HG03575 (cell line): ENCODE measurements around the gene ZMYND12.

Experiments
- ATAC-seq: cut with Tn5 transposase; IDR thresholded peaks from one replicate; pipeline ENCODE4 v1.9.1; 2021; ENCODE audit not compliant: unreplicated experiment, insufficient number of reproducible peaks, low FRiP score; ENCODE audit errors: extremely low read depth

Gene ZMYND12

DNA sequence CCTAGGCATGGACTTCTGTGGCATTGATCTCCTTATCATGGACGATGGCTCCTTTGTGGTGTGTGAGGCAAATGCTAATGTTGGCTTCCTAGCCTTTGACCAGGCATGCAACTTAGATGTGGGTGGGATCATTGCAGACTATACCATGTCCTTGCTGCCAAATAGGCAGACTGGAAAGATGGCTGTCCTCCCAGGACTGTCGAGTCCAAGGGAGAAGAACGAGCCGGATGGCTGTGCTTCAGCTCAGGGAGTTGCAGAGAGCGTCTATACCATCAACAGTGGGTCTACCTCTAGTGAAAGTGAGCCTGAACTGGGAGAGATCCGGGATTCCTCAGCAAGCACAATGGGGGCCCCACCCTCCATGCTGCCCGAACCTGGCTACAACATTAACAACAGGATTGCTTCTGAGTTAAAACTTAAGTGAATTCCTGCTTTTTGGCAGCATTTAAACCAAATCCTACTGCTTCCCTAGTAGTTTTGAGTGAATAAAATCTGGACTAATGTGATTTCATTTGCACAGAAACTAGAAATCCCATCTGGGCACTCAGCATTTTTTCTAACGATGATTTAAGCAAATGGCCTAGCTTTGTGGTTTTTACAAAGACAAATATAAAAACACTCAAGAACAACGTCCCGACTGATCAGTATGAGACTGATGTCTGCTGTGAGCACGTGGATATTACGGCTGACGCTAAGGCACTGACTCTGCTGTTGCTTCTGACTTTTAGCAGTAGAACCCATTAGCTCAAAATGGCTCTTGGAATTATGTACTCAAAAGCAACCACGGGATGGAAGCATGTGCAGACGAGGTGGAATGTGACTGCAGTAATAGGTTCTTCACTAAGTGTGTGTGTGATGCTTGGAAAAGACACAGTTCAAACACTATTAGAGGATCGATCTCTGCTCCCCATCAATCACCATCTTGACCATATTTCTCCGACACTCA, 41.0 kb downstream of the ZMYND12 start:
- ATAC-seq: no peak

DNA sequence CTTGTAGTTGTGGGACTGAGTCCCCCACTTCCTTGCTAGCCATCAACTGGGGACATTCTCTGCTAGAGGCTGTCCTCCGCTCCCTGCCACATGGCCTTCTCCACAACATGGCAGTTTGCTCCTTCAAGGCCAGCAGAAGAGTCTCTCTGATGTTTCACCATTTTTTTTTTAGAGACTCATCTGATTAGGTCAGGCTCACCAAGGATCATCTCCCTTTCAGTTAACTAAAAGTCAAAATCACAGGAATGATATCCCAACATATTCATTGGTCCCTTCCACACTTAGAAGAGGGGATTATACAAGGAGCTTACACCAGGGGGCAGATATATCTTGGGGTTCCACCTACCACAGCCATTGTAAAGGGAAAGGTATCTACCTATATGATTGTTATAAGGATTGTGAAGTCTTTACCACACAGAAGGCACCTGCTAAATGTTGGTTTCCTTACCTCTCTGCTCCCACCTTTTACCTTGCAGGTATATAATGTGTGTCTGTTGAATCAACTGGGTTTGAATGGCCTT, 51.9 kb downstream of the ZMYND12 start:
- no peak for ATAC-seq

DNA sequence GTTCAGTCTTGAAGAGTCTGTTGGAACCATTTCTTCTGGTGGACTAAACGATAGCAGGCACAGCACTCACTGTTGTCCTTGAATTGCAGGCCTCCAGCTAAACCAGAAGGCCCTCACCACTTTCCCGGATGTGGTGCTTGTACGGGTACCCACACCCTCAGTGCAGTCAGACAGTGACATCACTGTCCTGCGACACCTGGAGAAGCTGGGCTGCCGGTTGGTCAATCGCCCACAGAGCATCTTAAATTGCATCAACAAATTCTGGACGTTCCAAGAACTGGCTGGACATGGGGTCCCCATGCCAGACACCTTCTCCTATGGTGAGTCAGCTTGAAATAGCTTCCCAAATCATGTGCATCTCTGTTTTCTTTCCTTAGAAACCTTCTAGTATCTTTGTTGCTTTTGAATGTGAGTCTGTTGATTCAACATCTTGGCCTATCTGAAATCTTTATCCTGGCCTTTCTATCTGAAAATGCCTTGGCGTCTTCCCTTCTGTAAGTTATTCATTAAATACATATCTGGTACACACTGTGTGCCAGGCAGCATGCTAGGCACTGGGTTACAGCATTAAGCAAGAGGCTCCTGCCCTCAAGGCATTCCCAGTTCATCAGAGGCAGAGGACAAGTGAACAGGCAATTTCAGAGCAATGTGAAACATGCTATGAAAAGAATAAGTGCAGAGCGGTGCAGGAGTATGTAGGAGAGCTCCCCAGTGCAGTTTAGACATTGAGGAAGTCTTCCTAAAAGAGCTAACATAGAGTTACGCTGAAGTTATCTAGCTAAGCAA, 56.3 kb downstream of the ZMYND12 start:
- no peak for ATAC-seq

DNA sequence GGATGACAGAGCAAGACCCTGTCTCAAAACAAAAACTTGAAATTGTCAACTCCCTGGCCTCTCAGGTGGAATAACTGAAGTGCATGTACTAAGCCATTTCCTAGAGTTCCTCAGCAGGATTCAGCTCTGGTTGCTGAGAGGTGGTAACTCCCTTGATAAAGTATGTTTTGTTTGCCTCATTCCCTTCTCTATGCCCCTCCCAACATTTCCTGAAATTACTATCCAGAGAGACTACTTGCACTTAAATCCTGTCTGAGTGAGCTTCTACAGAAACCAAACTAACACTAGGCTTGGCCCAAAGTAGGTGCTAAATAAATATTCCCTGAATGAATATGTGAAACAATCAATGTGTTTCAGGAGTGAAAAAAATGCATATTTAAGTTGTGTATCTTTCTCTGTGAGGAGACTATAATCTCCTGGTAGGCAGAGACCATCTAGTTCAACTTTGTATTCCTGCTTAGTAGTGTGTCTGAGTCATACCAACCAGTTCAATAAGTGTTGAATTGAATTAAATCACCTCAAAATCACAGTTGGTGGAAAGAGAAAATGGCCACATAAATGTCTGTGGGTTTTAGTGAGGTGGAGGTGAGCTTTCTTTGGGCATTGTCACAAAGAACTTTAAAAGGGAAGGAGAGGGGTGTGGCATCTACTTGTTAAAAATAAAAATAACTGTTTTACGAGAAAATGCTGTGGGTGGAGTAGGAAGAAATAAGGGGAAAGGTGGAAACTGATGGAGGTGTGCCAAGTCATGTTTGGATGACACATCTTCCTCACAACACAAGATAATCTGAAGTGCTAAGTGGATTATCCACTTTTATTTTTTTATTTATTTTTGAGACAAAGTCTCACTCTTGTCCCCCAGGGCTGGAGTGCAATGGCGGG, 62.6 kb downstream of the ZMYND12 start:
- ATAC-seq: no peak

DNA sequence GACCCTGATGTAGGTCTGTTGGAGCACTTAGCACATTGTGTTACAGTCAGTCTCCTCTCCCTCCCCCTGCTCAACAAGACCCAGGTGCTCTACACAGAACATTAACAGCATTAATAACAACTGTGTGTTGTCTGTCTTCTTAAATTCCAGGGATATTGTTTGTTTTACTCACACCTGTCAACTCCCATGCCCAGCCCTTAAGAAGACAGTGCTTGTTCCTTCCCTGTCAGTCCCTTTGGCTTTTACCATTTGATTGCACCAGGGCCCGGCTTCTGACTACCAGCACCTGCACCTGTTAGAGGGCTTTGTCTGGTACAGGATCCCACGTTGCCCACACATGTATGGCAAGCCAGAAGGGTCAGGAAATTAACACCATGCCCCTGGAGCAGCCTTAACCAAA, 63.6 kb downstream of the ZMYND12 start:
- no peak for ATAC-seq

DNA sequence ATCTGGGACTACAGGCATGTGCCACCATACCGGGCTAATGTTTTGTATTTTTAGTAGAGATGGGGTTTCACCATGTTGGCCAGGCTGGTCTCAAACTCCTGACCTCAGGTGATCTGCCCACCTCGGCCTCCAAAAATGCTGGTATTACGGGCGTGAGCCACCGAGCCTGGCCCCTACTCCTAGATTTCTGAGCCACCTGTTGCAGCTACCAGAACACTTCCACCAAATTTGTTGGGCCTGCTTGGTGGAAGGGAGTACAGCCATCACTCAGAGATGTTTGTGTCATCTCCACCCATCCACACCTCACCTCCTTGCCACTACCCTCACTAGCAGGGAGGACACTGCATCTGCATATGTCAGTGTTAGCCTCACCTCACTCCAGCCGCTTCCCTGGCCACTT, 69.8 kb downstream of the ZMYND12 start:
- no peak for ATAC-seq

DNA sequence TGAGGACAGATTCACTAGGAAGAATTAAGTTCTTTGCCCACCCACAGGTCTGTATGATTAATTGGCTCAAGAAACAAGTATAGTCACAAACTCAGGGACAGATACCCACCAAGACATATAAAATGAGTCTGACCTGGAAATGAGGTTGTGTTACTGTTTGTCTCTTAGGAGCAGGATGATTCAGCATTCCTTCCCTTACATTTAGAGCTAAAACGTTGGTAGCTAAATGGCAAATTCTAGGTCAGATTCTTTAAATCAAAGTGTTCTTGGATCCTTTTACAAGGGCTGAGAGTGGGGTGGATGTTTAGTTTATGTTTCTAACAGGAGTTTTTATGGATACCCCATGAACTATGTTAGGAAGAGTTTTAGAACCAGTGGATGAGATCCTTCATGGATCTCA, 70.5 kb downstream of the ZMYND12 start:
- ATAC-seq: no peak

DNA sequence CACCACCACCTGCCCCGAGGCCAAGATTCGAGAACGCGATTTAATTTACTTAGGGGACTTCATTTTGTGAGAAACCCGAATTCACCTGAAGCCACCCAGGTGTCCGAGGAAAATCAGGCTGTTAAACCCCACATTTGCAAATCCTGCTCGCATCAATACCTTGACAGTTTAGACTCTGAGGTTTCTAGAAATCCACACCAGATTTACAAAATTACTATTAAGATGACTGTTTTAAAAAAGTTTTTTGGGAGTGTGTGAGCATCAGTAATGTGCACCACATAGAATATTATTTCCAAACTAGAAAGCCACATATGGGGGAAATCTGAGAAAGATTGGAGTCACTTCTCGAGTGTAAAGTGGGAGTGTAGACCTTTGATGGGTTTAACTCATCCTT, 74.5 kb downstream of the ZMYND12 start:
- ATAC-seq: no peak

DNA sequence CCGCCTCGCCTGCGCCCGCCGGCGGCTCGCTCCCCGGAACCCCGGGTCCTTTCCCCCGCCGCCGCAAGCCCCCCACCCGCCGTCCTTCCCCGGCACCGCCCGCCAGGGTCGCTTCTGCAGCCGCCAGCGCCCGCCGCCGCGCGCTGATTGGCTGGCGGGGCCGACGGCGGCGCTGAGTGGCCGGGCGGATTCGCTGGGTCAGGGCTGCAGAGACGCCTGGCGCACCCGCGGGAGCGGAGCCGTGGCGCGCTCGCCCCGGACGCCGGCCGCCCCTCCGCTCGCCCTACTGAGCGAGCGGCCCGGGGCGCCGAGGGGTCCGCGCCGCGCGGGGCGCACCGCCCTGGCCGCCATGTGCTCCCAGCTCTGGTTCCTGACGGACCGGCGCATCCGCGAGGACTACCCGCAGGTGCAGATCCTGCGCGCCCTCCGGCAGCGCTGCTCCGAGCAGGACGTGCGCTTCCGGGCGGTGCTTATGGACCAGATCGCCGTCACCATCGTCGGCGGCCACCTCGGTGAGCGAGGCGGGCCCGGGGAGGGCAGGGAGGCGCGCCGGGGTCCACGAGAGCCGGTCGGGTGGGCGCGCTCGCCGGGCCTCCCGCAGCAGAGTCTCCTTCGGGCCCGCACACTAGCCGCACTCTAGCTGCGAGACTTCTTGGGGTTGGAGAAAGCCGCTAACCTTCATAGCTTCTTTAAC, 75.1 kb downstream of the ZMYND12 start, which contains the start of gene RIMKLA:
RIMKLA (plus strand) TSS at position 207 of the 694 bp plus-strand sequence; CDS start at position 350, 143 bp downstream.
- ATAC-seq: no peak
